HG02678 (cell line): ENCODE data around the gene FKBP1B.
"Not testable (repeated sequence)": the region's sequence is repeated elsewhere in the genome, so short reads cannot be mapped to it uniquely, and the experiment has no call there.

Experiments
- ATAC-seq: cut with Tn5 transposase; IDR thresholded peaks from one replicate; pipeline ENCODE4 v1.9.1; 2021; ENCODE audit warnings: mild to moderate bottlenecking, moderate library complexity; ENCODE audit not compliant: unreplicated experiment

The FKBP1B gene

GRCh38 chr2:24100732-24101131 is 51.2 kb downstream of the FKBP1B start:
- not testable (repeated sequence) for ATAC-seq

GRCh38 chr2:24101992-24102391 is 52.5 kb downstream of the FKBP1B start:
- ATAC-seq, result no peak

GRCh38 chr2:24102677-24103076 is 53.1 kb downstream of the FKBP1B start:
- ATAC-seq, result no peak

GRCh38 chr2:24104110-24104650 is 54.6 kb downstream of the FKBP1B start:
- ATAC-seq, result no peak

GRCh38 chr2:24104906-24105305 is 55.4 kb downstream of the FKBP1B start:
- ATAC-seq, result no peak

- ATAC-seq, result no peak
These were observed 56.3 kb downstream of the FKBP1B start for GRCh38 chr2:24105816-24106215.

- no peak for ATAC-seq
These were observed 57.2 kb downstream of the FKBP1B start for GRCh38 chr2:24106786-24107185.

GRCh38 chr2:24107336-24107735 is 57.8 kb downstream of the FKBP1B start:
- no peak for ATAC-seq

GRCh38 chr2:24109431-24109830 is 59.9 kb downstream of the FKBP1B start:
- ATAC-seq, result not testable (repeated sequence)

GRCh38 chr2:24110660-24111303 is 61.2 kb downstream of the FKBP1B start:
- no peak for ATAC-seq

- no peak for ATAC-seq
These were observed 61.9 kb downstream of the FKBP1B start for GRCh38 chr2:24111407-24111901.
